HepG2 (cell line): ENCODE results near the gene SLC17A9. TPM values are rescaled to one million over a fixed set of nuclear protein-coding genes. Genes with fewer than 3 reads are reported as not detected.

ENCODE experiments used
- BRD4 ChIP-seq: sonication (generic); formaldehyde crosslinking; IDR thresholded peaks from 2 replicates; pipeline ENCODE4 v1.4.0; 2020; ENCODE audit warnings: missing genetic modification reagents
- CBX2 ChIP-seq, 2 experiments: fragments of 200-600 bp in 1 of 2; sonication (generic); formaldehyde crosslinking in 1 of 2; IDR thresholded peaks; 2 replicates each; pipeline versions ENCODE4 v1.7.0 to v1.8.1; 2018 to 2022; ENCODE audit warnings: low read depth in 2 of 2, low read length in 1 of 2, mild to moderate bottlenecking in 1 of 2, missing genetic modification reagents in 1 of 2
- EED ChIP-seq: sonication (generic); formaldehyde crosslinking; IDR thresholded peaks from 2 replicates; pipeline ENCODE4 v1.5.0; 2020; ENCODE audit warnings: mild to moderate bottlenecking, missing genetic modification reagents
- ERF ChIP-seq: IDR thresholded peaks from 2 replicates; pipeline ENCODE4 v1.6.1; 2018; ENCODE audit warnings: missing biosample characterization, missing genetic modification reagents
- ETV6 ChIP-seq: sonication (generic); formaldehyde crosslinking; conservative IDR thresholded peaks from 2 replicates; pipeline ENCODE4 v1.4.0; 2020; ENCODE audit warnings: missing genetic modification reagents
- HNRNPUL1 ChIP-seq: fragments of 200-400 bp; formaldehyde crosslinking; IDR thresholded peaks from 2 replicates; pipeline ENCODE4 v1.6.1; 2017; ENCODE audit warnings: low read depth, mild to moderate bottlenecking, low read length, moderate library complexity
- HOXA7 ChIP-seq: sonication (generic); formaldehyde crosslinking; IDR thresholded peaks from 2 replicates; pipeline ENCODE4 v1.8.1; 2022; ENCODE audit warnings: mild to moderate bottlenecking, missing genetic modification reagents, moderate library complexity
- KDM2A ChIP-seq: sonication (generic); formaldehyde crosslinking; IDR thresholded peaks from 2 replicates; pipeline ENCODE4 v1.4.0; 2020; ENCODE audit warnings: low read depth, missing genetic modification reagents, borderline replicate concordance
- MEF2D ChIP-seq: sonication (generic); formaldehyde crosslinking; IDR thresholded peaks from 2 replicates; pipeline ENCODE4 v1.5.1; 2020; ENCODE audit warnings: mild to moderate bottlenecking, missing genetic modification reagents
- PHB2 ChIP-seq: fragments of 450-650 bp; IDR thresholded peaks from 2 replicates; pipeline ENCODE4 v1.6.1; 2018; ENCODE audit not compliant: partially characterized antibody
- PHF5A ChIP-seq: IDR thresholded peaks from one replicate; pipeline ENCODE4 v1.6.1; 2018; ENCODE audit warnings: low read depth, missing genetic modification reagents; ENCODE audit not compliant: unreplicated experiment
- PPARG ChIP-seq: conservative IDR thresholded peaks from 2 replicates; pipeline ENCODE4 v1.6.1; 2016; ENCODE audit warnings: missing biosample characterization, missing genetic modification reagents
- TBX3 ChIP-seq: fragments of 450-650 bp; IDR thresholded peaks from 2 replicates; pipeline ENCODE4 v1.6.1; 2017; ENCODE audit warnings: antibody characterized with exemption, mild to moderate bottlenecking, inconsistent platforms, borderline replicate concordance
- ZKSCAN1 ChIP-seq: fragments of 150-350 bp; IDR thresholded peaks from 2 replicates; pipeline ENCODE4 v1.6.1; 2014; ENCODE audit warnings: low read length
- ZNF121 ChIP-seq: sonication (generic); formaldehyde crosslinking; IDR thresholded peaks from 2 replicates; pipeline ENCODE4 v1.5.0; 2020; ENCODE audit warnings: mild to moderate bottlenecking, missing genetic modification reagents
- ZNF33B ChIP-seq: sonication (generic); formaldehyde crosslinking; IDR thresholded peaks from 2 replicates; pipeline ENCODE4 v1.5.1; 2020; ENCODE audit warnings: mild to moderate bottlenecking, missing genetic modification reagents
- ZNF556 ChIP-seq: sonication (generic); formaldehyde crosslinking; IDR thresholded peaks from 2 replicates; pipeline ENCODE4 v1.4.0; 2020; ENCODE audit warnings: mild to moderate bottlenecking, missing genetic modification reagents, borderline replicate concordance
- ZNF713 ChIP-seq: sonication (generic); formaldehyde crosslinking; IDR thresholded peaks from 2 replicates; pipeline ENCODE4 v1.4.0; 2020; ENCODE audit warnings: mild to moderate bottlenecking, missing genetic modification reagents
- ZNF776 ChIP-seq: sonication (generic); formaldehyde crosslinking; IDR thresholded peaks from 2 replicates; pipeline ENCODE4 v1.4.0; 2020; ENCODE audit warnings: mild to moderate bottlenecking, missing genetic modification reagents
- ZNF781 ChIP-seq: sonication (generic); formaldehyde crosslinking; IDR thresholded peaks from 2 replicates; pipeline ENCODE4 v1.5.1; 2020; ENCODE audit warnings: borderline replicate concordance, mild to moderate bottlenecking, missing genetic modification reagents; ENCODE audit errors: not compliant biosample characterization
- polyA plus RNA-seq, 8 experiments: library from polyadenylated mRNA; depleted of rRNA in 3 of 8; stranded (reverse) in 7 of 8; unstranded in 1 of 8; fragments of >200 nt; fragmentation: Illumina TruSeq in 4 of 8; extraction: Trizol in 4 of 8; gene quantifications; 2 replicates each; pipeline versions ENCODE4 v1.2.1 to v1.2.3, GENCODE V29; 2011 to 2016; ENCODE audit warnings: low read depth in 4 of 8, missing spikeins in 1 of 8, mixed read lengths in 1 of 8; ENCODE audit not compliant: insufficient read depth in 1 of 8
- total RNA-seq, 5 experiments: library from RNA; depleted of rRNA; stranded (reverse); fragments of >200 nt; fragmentation: Illumina TruSeq; extraction: Trizol; gene quantifications; 2 replicates each; pipeline ENCODE4 v1.2.3, GENCODE V29; 2016; ENCODE audit warnings: low read depth in 1 of 5
- TF ChIP-seq, protein P1 (sequence below): sonication (generic); formaldehyde crosslinking; IDR thresholded peaks from 2 replicates; pipeline ENCODE4 v1.5.0; 2020; ENCODE audit warnings: missing genetic modification reagents, mild to moderate bottlenecking, borderline replicate concordance
- TF ChIP-seq, protein P2 (sequence below): sonication (generic); formaldehyde crosslinking; IDR thresholded peaks from 2 replicates; pipeline ENCODE4 v1.5.1; 2020; ENCODE audit warnings: missing genetic modification reagents, mild to moderate bottlenecking, borderline replicate concordance
- TF ChIP-seq, protein P3 (sequence below): sonication (generic); formaldehyde crosslinking; IDR thresholded peaks from 2 replicates; pipeline ENCODE4 v1.4.0; 2020; ENCODE audit warnings: mild to moderate bottlenecking, missing genetic modification reagents
- TF ChIP-seq, protein P4 (sequence below): sonication (generic); formaldehyde crosslinking; IDR thresholded peaks from 2 replicates; pipeline ENCODE4 v1.9.0; 2021; ENCODE audit warnings: missing genetic modification reagents, borderline replicate concordance

SLC17A9 gene
- total and polyA plus RNA-seq, 2 of the 13 experiments (the other 11 are each of a cell fraction or from before 2014, with no cell fraction given): 110 to 191 TPM

DNA sequence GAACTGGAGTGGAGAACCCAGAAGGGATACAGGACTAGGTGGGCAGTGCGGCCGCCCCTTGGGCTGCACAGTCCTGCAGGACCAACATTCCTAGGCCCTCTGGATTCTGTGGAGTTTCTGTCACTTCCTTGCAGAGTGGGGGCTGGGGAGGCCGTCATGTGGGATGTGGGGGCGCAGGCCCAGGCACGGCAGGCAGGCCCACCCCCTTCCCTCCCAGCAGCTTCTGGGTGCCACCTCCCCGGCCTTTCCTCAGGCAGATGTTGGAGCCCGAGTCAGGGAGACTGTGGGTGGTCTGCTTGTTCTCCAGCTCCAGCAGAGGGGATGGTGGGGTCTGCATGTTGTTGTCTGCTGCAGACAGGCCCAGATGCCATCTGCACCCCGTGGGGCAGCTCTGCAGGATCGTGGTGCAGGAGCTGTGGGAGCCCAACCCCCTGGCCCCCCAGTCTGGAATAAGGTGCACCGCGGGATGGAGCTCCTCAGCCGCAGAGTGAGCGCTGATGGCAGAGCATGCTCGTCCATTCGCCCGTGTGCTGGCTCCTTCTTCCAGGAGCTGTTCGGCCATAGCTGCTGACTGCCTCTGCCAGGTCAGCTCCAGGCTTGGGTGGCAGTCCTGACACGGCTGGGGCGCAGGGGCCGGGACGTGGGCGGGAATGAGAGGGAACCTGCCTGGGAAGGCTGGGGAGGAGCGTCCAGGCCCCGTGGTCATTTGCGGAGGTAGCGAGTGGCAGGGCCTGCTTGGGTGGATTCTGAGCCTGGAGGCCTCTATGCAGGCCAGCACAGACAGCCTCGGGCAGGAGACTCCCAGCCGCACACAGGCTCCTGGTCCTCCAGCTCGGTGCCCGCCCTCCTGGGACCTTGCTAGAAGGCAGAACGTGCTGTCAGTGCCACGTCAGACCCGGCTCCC lies 18.1 kb downstream of the SLC17A9 start (continued):
- TF ChIP-seq PHF5A: no peak
- TF ChIP-seq ERF: 0 out of 2 replicates have a peak, but pooled peaks have one; percentile 5
- TF ChIP-seq, protein P1, sequence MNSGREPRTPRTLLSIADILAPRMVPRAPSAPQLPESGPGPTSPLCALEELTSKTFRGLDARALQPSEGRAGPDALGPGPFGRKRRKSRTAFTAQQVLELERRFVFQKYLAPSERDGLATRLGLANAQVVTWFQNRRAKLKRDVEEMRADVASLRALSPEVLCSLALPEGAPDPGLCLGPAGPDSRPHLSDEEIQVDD (CRISPR knock-in tag): no peak; the same call in 1 of the 2 replicates
- no peak for TF ChIP-seq ZNF33B (CRISPR knock-in tag)
- TF ChIP-seq ZNF776: peak; percentile 59
- TF ChIP-seq PPARG (CRISPR knock-in tag): no peak
- no peak for TF ChIP-seq ZNF781
- TF ChIP-seq HOXA7 (CRISPR knock-in tag): no peak
- no peak for TF ChIP-seq ZNF121 (CRISPR knock-in tag)
- peak; percentile 60; the same call in 1 of the 2 replicates for TF ChIP-seq KDM2A (CRISPR knock-in tag)
- TF ChIP-seq CBX2 (IDR thresholded peaks at IDR 0.05; ENCODE audit: low read depth, low read length): no peak
- TF ChIP-seq CBX2 (CRISPR knock-in tag; IDR thresholded peaks at IDR 0.05; ENCODE audit: low read depth): 0 out of 2 replicates have a peak, but pooled peaks have one; percentile 79
- no peak for TF ChIP-seq TBX3
- TF ChIP-seq MEF2D (CRISPR knock-in tag): no peak
- peak; percentile 86; the same call in 1 of the 2 replicates for TF ChIP-seq ZNF556 (CRISPR knock-in tag)
- TF ChIP-seq, protein P2, sequence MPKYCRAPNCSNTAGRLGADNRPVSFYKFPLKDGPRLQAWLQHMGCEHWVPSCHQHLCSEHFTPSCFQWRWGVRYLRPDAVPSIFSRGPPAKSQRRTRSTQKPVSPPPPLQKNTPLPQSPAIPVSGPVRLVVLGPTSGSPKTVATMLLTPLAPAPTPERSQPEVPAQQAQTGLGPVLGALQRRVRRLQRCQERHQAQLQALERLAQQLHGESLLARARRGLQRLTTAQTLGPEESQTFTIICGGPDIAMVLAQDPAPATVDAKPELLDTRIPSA: 0 out of 2 replicates have a peak, but pooled peaks have one; percentile 79
- TF ChIP-seq BRD4: peak; percentile 43; the same call in 1 of the 2 replicates
- TF ChIP-seq, protein P3, sequence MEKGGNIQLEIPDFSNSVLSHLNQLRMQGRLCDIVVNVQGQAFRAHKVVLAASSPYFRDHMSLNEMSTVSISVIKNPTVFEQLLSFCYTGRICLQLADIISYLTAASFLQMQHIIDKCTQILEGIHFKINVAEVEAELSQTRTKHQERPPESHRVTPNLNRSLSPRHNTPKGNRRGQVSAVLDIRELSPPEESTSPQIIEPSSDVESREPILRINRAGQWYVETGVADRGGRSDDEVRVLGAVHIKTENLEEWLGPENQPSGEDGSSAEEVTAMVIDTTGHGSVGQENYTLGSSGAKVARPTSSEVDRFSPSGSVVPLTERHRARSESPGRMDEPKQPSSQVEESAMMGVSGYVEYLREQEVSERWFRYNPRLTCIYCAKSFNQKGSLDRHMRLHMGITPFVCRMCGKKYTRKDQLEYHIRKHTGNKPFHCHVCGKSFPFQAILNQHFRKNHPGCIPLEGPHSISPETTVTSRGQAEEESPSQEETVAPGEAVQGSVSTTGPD: no peak
- TF ChIP-seq ZKSCAN1: no peak
- 0 out of 2 replicates have a peak, but pooled peaks have one; percentile 58 for TF ChIP-seq ZNF713 (CRISPR knock-in tag)
- TF ChIP-seq EED (CRISPR knock-in tag): no peak
- no peak for TF ChIP-seq HNRNPUL1
- TF ChIP-seq, protein P4, sequence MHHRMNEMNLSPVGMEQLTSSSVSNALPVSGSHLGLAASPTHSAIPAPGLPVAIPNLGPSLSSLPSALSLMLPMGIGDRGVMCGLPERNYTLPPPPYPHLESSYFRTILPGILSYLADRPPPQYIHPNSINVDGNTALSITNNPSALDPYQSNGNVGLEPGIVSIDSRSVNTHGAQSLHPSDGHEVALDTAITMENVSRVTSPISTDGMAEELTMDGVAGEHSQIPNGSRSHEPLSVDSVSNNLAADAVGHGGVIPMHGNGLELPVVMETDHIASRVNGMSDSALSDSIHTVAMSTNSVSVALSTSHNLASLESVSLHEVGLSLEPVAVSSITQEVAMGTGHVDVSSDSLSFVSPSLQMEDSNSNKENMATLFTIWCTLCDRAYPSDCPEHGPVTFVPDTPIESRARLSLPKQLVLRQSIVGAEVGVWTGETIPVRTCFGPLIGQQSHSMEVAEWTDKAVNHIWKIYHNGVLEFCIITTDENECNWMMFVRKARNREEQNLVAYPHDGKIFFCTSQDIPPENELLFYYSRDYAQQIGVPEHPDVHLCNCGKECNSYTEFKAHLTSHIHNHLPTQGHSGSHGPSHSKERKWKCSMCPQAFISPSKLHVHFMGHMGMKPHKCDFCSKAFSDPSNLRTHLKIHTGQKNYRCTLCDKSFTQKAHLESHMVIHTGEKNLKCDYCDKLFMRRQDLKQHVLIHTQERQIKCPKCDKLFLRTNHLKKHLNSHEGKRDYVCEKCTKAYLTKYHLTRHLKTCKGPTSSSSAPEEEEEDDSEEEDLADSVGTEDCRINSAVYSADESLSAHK (CRISPR knock-in tag): no peak
- TF ChIP-seq ETV6 (CRISPR knock-in tag): no peak
- TF ChIP-seq PHB2: no peak
